Endothelial cell of umbilical vein (primary cell): Measurements from ENCODE around the gene UNC5CL.

Source experiments
- CTCF ChIP-seq, 2 donors: IDR thresholded peaks; 1 replicate in 1 of 2; 2 replicates in 1 of 2; pipeline ENCODE4 v1.5.1; 2011; ENCODE audit warnings: low read length in 2 of 2, mild to moderate bottlenecking in 2 of 2, moderate library complexity in 2 of 2, control low read depth in 1 of 2, inconsistent platforms in 1 of 2, low read depth in 1 of 2; ENCODE audit not compliant: insufficient read depth in 1 of 2; ENCODE audit errors: extremely low read depth in 1 of 2
- EZH2 ChIP-seq: IDR thresholded peaks from 2 replicates; pipeline ENCODE4 v1.6.1; 2012; ENCODE audit warnings: borderline replicate concordance, low read depth, mild to moderate bottlenecking, moderate library complexity, low read length, inconsistent platforms; ENCODE audit not compliant: severe bottlenecking
- MAX ChIP-seq: IDR thresholded peaks from 2 replicates; pipeline ENCODE4 v1.6.1; 2011; ENCODE audit not compliant: insufficient read depth, insufficient read length
- MYC ChIP-seq: IDR thresholded peaks from one replicate; pipeline ENCODE4 v1.6.1; 2011; ENCODE audit warnings: mild to moderate bottlenecking, low read depth, low read length
- POLR2A ChIP-seq: IDR thresholded peaks from 2 replicates; pipeline ENCODE4 v1.6.1; 2012; ENCODE audit warnings: low read depth, mild to moderate bottlenecking, control low read depth, low read length
- POLR2AphosphoS5 ChIP-seq: IDR thresholded peaks from 2 replicates; pipeline ENCODE4 v1.6.1; 2012; ENCODE audit warnings: low read depth, mild to moderate bottlenecking, control low read depth, low read length, moderate library complexity; ENCODE audit not compliant: insufficient read depth

- TF ChIP-seq POLR2AphosphoS5 (no peak), CTCF (IDR thresholded peaks at IDR 0.05; ENCODE audit: extremely low read depth in 1 of 2, insufficient read depth in 1 of 2, low read depth in 1 of 2, low read length in 2 of 2) (no peak), POLR2A (no peak), MAX (no peak), MYC (no peak), EZH2 (no peak)
These were observed 25.4 kb downstream of the UNC5CL start for GRCh38 chr6:41013466-41014153.
